SIG-M5 treated with dmso at 0.1 percent for 504 hours (cell line): ENCODE data around the gene PLEKHG4B.
"Not testable (repeated sequence)": the region's sequence is repeated elsewhere in the genome, so short reads cannot be mapped to it uniquely, and the experiment has no call there.

Experiments used
- DNase-seq: peaks from one replicate; lab custom pipeline; 2025; ENCODE audit not compliant: unreplicated experiment; lab: John Stamatoyannopoulos, UW

PLEKHG4B gene, protein sequence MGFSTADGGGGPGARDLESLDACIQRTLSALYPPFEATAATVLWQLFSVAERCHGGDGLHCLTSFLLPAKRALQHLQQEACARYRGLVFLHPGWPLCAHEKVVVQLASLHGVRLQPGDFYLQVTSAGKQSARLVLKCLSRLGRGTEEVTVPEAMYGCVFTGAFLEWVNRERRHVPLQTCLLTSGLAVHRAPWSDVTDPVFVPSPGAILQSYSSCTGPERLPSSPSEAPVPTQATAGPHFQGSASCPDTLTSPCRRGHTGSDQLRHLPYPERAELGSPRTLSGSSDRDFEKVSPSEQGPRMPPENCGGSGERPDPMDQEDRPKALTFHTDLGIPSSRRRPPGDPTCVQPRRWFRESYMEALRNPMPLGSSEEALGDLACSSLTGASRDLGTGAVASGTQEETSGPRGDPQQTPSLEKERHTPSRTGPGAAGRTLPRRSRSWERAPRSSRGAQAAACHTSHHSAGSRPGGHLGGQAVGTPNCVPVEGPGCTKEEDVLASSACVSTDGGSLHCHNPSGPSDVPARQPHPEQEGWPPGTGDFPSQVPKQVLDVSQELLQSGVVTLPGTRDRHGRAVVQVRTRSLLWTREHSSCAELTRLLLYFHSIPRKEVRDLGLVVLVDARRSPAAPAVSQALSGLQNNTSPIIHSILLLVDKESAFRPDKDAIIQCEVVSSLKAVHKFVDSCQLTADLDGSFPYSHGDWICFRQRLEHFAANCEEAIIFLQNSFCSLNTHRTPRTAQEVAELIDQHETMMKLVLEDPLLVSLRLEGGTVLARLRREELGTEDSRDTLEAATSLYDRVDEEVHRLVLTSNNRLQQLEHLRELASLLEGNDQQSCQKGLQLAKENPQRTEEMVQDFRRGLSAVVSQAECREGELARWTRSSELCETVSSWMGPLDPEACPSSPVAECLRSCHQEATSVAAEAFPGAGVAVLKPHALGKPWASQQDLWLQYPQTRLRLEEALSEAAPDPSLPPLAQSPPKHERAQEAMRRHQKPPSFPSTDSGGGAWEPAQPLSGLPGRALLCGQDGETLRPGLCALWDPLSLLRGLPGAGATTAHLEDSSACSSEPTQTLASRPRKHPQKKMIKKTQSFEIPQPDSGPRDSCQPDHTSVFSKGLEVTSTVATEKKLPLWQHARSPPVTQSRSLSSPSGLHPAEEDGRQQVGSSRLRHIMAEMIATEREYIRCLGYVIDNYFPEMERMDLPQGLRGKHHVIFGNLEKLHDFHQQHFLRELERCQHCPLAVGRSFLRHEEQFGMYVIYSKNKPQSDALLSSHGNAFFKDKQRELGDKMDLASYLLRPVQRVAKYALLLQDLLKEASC (N-terminal part only)

DNA sequence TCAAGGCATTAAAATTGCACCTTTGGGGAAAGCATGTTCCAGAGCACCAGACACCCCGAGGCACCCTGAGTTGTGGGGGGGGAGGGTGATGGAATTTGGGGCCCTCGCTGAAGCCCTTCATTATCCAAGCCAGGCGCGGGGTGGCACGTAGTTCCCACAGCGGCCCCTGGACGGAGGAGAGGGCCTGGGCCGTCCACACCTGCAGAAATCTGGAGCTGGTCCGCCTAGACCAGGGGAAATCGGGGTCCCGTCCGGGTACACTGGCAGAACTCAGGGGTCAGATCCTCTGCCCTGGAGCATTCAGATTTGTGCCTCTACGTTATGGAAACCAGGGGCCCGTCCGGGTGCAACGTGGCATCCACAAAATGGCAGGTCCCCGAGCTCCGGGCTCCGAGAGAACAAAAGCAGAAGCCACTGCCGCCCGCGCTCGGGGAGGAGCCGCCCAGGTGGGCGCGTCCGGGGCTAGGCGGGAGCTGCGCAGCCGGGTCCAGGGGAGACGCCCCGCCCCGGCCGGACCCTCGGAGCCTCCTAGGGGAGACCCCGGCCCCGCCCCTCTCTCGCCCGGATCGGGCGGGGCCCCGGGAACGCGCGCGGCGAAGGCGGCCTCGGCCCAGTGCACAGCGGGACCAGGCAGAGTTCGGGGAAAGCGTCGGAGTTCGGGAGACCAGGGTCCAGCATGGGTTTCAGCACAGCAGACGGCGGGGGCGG, at the start of gene PLEKHG4B:
TSS of gene PLEKHG4B (plus strand) at position 613 of the 708 bp plus-strand sequence. CDS start at position 677, 64 bp downstream.
- peak; percentile 26 for DNase-seq

GRCh38 chr5:42250-42649, 49.7 kb upstream of the PLEKHG4B start:
- no peak for DNase-seq

- DNase-seq, result no peak
These were observed 43.8 kb upstream of the PLEKHG4B start for GRCh38 chr5:48192-48591.

DNA sequence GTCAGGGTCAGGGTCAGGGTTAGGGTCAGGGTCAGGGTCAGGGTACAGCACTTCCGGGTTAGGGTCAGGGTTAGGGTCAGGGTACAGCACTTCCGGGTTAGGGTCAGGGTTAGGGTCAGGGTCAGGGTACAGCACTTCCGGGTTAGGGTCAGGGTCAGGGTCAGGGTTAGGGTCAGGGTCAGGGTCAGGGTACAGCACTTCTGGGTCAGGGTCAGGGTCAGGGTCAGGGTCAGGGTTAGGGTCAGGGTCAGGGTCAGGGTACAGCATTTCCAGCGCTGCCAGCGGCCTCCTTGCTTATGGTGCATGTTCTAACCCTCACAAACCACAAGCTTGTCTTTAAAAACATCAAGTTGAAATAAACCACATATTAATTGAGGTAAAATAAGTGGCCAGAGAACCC, 42.4 kb upstream of the PLEKHG4B start:
- DNase-seq, result not testable (repeated sequence)

DNA sequence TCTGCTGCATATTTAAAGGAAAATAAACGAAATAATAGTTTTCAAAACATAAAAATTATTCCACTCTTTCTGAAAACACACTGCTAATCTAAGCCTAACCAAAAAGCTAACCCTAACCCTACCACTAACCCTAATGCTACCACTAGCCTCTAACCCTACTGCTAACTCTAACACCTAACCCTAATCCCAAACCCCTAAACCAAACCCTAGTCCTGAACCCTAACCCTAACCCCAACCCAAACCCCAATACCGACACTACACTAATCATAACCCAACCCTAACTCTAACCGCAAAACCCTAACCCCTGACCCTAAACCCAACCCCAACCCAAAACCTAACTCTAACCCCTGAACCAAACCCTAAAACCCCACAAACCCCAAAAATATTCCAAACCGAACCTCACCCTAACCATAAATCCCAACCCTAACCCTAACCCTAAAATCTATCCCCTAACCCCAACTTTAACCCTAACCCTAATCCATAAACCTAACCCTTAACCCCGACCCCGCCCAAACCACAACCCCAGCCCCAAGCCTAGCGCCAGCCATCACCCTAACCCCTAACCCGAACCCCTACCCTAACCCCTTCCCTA, 41.9 kb upstream of the PLEKHG4B start:
- no peak for DNase-seq

DNA sequence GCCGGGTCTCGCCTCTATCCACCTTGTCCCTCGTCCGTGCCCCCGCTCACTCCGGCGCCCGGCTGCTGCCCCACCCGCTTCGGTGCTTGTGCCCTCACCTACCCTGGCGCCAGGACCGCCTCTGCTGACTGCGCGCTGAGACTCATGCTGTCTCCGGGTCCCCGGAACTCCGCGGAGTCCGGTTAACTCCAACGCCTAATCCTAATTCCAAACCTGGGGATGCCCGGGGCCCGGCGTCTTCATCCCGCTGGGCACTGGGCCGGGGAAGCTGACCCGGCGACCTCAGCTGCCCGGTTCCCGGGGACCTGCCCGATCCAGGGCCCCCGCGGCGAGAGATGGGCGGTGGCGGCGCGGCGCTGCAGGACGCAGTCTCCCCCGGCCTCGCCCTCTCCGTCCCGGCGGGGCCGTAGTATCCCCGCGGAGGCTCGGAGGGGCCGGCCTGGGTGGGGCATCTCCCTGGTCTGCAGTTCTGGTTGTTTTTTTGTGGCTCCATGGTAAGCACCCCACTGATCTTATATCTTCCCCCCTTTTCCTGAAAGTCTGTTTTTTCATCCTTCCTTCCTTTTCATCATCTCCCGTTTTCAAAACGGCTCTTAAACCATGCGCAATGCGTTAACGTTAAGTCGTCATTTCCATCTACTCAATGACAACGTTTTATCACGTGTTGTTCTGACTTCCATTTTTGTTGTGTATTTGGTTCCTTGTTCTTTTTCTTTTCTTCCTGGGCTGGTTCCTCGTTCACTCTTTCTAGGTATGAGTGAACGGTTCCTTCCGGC, 41.1 kb upstream of the PLEKHG4B start:
- DNase-seq, result no peak

DNA sequence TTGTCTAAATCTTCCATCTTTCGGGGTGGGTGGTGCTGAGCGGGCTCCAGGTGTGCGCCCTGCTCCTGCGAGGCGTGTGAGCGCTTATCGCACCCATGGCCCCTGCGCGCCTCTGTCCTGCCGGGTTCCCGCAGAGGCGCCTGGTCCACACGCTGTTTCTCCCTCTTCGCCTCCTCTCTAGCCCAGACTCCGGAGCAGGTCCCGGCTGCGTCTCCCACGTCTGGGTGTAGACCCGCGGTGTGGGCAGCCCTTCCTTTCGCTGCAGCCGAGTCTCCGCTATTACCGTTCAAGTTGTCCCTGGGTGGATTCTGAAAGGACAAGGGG, 40.5 kb upstream of the PLEKHG4B start:
- DNase-seq, result no peak

- DNase-seq, result no peak
These were observed 38.4 kb upstream of the PLEKHG4B start for GRCh38 chr5:53381-54174.

GRCh38 chr5:54175-54730, 37.7 kb upstream of the PLEKHG4B start:
- DNase-seq, result no peak

DNA sequence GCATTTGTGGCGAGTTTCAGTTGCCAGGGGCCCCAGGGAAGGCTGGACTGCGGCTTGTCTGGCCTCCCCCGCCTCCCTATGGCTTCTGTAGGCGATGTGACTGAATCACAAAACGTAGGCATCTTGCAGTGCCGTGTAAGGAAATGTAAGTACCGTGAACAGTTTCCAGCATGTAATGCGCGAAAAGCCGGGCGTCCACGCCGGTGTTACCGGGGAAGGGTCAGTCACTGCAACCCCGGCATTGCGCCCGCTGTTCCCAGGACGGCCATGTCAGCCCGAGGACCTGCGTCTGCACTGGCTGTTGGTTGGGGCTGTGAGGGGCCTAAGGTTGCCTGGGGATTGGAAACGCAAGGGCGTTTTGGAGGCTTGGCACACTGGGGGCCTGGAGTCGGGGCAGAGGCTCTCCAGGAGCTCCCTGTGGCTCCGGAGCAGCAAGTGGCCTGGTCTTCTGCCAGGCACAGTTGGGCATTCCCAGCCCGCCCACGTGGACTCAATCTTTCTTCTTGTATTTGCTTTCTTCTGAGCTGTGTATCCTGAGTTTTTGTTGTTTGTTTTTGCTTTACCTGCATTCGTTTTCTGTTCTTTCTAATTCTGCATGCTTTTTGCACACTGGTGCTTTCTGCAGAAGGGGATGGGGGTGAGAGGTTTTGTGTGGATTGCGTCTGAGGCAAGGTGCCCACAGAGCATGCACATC, 36.9 kb upstream of the PLEKHG4B start:
- DNase-seq, result no peak

DNA sequence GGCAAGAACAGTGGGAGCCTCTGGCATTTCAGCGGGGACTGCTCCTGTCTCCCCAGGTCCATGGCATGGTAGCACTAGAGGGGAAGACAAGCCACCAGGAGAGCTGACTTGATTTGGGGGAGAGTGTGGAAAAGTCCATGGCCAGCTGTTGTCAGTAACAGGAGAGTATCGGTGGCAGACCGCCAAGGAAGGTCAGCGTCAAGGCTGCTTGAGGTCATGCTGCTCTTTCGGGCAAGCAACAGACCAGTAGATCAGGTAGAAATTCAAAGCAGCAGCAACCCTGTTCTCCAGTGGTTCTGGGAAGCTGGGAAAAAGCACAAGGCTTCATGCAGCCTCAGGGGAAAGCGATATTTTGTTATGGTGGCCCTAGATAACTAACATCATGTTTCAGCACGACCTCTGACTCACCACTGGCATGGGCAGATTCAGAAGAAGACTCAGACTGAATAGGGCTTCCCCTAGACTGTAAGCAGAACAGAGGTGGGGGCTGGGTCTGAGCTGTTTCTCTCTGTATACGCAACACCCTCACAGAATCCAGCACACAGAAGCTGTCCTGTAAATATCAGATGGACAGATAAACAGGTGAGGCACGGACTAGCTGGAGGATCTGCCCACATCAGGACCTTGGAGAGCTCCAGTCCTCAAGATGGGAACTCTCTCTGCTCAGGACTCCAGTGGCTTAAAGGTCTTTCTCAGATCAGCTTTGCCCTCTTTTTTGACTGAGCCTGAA, 35.2 kb upstream of the PLEKHG4B start:
- DNase-seq, result no peak

DNA sequence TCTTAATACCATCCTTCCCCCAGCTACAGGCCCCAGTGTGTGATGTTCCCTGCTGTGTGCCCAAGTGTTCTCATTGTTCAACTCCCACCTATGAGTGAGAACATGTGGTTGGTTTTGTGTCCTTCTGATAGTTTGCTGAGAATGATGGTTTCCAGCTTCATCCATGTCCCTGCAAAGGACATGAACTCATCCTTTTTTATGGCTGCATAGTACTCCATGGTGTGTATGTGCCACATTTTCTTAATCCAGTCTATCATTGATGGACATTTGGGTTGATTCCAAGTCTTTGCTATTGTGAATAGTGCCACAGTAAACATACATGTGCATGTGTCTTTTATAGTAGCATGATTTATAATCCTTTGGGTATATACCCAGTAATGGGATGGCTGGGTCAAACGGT, 31.7 kb upstream of the PLEKHG4B start:
- DNase-seq, result not testable (repeated sequence)

DNA sequence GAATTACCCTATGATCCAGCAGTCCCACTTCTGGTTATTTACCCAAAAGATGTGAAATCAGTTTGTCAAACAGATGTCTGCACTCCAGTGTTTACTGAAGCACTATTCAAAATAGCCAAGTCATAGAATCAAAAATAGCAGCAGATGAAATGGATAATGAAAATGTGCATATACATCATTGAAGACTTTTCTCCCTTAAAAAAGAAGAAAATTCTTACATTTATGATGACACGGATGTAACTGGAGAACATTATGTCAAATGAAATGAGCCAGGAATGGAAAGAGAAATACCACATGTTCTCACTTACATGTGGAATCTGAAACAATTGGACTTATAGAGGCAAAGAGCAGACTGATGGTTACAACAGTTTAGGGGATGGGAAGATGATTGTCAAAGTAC, 21.5 kb upstream of the PLEKHG4B start:
- no peak for DNase-seq

DNA sequence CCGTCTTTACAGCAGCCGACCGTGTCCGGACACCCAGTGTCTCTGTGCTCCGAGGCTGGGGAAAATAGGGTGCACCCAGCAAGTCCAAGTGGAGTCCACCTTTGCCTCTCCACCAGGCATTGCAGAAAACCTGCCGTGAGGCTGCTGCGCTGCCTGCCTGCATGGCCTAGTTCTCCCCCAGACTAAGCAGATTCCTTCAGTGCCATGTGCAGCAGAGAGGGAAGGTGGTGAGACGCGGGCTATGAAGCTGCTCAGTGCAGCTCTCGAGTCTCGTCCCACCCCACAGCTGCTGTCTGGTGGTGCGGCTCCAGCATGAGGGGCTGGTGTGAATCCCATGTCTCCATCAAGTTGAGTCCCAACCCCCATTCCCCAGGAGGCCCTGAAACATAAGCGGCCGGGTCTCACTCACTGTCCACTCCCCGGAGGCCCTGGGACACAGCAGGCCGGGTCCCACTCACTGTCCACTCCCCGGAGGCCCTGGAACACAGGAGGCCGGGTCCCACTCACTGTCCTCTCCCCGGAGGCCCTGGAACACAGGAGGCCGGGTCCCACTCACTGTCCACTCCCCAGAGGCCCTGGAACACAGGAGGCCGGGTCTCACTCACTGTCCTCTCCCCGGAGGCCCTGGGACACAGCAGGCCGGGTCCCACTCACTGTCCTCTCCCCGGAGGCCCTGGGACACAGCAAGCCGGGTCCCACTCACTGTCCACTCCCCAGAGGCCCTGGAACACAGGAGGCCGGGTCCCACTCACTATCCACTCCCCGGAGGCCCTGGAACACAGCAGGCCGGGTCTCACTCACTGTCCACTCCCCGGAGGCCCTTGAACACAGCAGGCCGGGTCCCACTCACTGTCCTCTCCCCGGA, 19.4 kb upstream of the PLEKHG4B start:
- DNase-seq, result not testable (repeated sequence)

DNA sequence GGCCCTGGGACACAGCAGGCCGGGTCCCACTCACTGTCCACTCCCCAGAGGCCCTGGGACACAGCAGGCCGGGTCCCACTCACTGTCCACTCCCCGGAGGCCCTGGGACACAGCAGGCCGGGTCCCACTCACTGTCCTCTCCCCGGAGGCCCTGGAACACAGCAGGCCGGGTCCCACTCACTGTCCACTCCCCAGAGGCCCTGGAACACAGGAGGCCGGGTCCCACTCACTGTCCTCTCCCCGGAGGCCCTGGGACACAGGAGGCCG, 18.9 kb upstream of the PLEKHG4B start:
- not testable (repeated sequence) for DNase-seq

GRCh38 chr5:73768-74502, 18.0 kb upstream of the PLEKHG4B start:
- DNase-seq, result no peak
